HFF-Myc (cell line): ENCODE results near the gene MICU1.

Source experiments
- DNase-seq: peaks from one replicate; pipeline ENCODE4 v3.0.0-alpha.2; 2011; ENCODE audit warnings: low read depth; ENCODE audit errors: extremely low read depth
- H3K4me3 ChIP-seq: replicated peaks from 2 replicates; pipeline ENCODE4 v1.5.1; 2011; ENCODE audit warnings: low read depth, mild to moderate bottlenecking, control low read depth, low read length
- TF ChIP-seq, protein P1 (sequence below): IDR thresholded peaks from 2 replicates; pipeline ENCODE4 v1.5.1; 2012; ENCODE audit warnings: mild to moderate bottlenecking, low read depth, low read length, control low read depth; ENCODE audit errors: missing control alignments

Gene MICU1

GRCh38 chr10:72542396-72542815, 83.5 kb downstream of the MICU1 start:
- no peak overlapping the region for H3K4me3 ChIP-seq
- DNase-seq, result no peak
- TF ChIP-seq, protein P1, sequence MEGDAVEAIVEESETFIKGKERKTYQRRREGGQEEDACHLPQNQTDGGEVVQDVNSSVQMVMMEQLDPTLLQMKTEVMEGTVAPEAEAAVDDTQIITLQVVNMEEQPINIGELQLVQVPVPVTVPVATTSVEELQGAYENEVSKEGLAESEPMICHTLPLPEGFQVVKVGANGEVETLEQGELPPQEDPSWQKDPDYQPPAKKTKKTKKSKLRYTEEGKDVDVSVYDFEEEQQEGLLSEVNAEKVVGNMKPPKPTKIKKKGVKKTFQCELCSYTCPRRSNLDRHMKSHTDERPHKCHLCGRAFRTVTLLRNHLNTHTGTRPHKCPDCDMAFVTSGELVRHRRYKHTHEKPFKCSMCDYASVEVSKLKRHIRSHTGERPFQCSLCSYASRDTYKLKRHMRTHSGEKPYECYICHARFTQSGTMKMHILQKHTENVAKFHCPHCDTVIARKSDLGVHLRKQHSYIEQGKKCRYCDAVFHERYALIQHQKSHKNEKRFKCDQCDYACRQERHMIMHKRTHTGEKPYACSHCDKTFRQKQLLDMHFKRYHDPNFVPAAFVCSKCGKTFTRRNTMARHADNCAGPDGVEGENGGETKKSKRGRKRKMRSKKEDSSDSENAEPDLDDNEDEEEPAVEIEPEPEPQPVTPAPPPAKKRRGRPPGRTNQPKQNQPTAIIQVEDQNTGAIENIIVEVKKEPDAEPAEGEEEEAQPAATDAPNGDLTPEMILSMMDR, result no peak

GRCh38 chr10:72541337-72541736, 84.5 kb downstream of the MICU1 start:
- DNase-seq, result no peak
- TF ChIP-seq, protein P1, result no peak
- H3K4me3 ChIP-seq, result no peak overlapping the region

DNA sequence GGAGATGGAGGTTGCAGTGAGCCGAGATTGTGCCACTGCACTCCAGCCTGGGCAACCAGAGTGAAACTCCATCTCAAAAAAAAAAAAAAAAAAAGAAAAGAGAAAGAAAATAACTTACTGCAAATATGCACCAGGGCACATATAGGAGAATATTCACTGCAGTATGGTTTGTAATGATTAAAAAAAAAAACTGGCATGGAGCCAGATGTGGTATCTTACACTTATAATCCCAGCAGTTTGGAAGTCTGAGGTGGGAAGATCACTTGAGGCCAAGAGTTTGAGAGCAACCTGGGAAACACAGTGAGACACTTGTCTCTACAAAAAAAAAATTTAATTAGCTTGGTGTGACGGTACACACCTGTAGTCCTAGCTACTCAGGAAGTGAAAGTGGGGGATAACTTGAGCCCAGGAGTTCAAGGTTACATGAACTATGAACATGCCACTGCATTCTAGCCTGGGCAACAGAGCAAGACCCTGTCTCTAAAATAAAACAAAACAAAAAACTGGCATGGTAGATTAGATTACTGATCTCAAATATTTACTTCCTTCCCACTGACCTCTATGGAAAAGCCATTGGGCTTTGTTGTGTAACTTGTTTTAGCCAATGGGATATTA, 85.6 kb downstream of the MICU1 start:
- no peak overlapping the region for H3K4me3 ChIP-seq
- DNase-seq, result no peak
- TF ChIP-seq, protein P1, result no peak

- TF ChIP-seq, protein P1, result no peak
- DNase-seq, result no peak
- H3K4me3 ChIP-seq, result no peak overlapping the region
These were observed 86.7 kb downstream of the MICU1 start for GRCh38 chr10:72539137-72539536.

DNA sequence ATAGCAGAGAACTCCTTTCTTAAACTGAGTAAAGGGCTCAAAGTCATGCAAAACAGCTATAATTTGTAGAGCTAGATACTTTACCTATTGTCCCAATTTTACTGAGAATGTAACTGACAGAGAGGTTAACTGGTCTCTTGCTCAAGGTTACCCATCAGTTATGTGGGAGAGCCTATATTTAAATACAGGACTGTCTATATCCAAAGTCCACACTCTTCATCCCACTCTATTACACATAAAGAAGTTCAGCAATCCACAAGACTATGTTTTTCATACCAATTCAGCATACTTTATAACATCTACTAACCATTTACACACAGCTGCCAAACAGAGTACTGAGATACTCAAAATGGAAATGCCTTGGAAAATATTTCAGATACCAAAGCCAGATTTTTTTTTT, 100.2 kb downstream of the MICU1 start:
- DNase-seq, result no peak
- TF ChIP-seq, protein P1, result no peak
- H3K4me3 ChIP-seq, result no peak overlapping the region

DNA sequence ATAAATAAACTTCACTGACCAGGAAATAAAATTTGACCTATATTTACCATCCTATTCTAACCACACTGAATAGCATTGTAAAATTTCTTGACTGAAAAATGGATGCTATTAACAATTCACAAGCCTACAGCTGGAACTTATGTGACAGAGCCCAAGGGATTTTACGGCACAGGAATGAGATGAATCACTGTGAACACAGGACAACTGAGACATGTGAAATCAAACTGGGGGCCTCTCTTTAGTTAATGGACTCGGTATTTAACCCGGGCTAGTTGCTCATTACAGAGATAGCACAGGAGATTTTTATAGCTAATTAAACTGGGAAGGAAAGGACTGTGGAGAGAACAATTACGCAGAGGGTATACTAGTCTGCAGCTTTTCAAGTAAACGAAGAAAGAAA, 100.6 kb downstream of the MICU1 start:
- no peak overlapping the region for H3K4me3 ChIP-seq
- no peak for DNase-seq
- TF ChIP-seq, protein P1, result no peak

DNA sequence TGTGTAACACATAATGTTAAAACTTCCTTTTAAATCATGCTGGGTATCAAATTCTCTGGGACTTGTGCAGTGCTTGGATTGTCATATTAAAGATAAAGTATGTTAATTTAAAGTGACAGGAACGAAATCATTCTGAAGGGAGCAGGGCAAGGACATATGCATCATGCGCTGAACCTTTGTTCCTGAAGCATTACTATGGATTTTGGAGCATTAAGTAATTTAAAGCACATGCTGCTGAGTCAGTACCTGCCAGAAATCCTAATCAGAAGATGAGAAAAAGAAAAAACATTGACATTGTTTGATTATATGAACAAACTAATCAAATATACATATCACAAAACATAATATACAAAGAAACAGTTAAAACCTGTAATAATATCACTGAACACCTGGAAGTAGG, 101.4 kb downstream of the MICU1 start:
- DNase-seq, result no peak
- TF ChIP-seq, protein P1, result no peak
- H3K4me3 ChIP-seq, result no peak overlapping the region
